Chondrocyte (in vitro differentiated cells): ENCODE results near the gene TBXA2R. TPM values are rescaled to one million over a fixed set of nuclear protein-coding genes. Genes with fewer than 3 reads are reported as not detected.

Experiments
- DNase-seq: peaks from one replicate; pipeline ENCODE4 v3.0.0; 2021; ENCODE audit warnings: mixed read lengths, low spot score
- H3K27ac Mint-ChIP-seq: one replicate; pipeline ENCODE4 v1.8.0; 2021; ENCODE audit warnings: mild to moderate bottlenecking, moderate library complexity, mixed read lengths; ENCODE audit not compliant: unreplicated experiment
- H3K27me3 Mint-ChIP-seq: 2 replicates; pipeline ENCODE4 v1.8.0; 2021; ENCODE audit warnings: low read depth, mixed read lengths
- H3K36me3 Mint-ChIP-seq: 2 replicates; pipeline ENCODE4 v1.8.0; 2021; ENCODE audit warnings: low read depth, mixed read lengths
- H3K4me1 Mint-ChIP-seq: 2 replicates; pipeline ENCODE4 v1.8.0; 2021; ENCODE audit warnings: low read depth, mild to moderate bottlenecking, mixed read lengths
- H3K4me3 Mint-ChIP-seq: one replicate; pipeline ENCODE4 v1.8.0; 2021; ENCODE audit warnings: mild to moderate bottlenecking, moderate library complexity, mixed read lengths; ENCODE audit not compliant: unreplicated experiment
- H3K9me3 Mint-ChIP-seq: 2 replicates; pipeline ENCODE4 v1.8.0; 2021; ENCODE audit warnings: low read depth, mixed read lengths
- CTCF ChIP-seq: fragments of 200-600 bp; sonication (generic); IDR thresholded peaks from 2 replicates; pipeline ENCODE4 v1.5.0; 2021; ENCODE audit warnings: antibody characterized with exemption, mild to moderate bottlenecking, moderate library complexity
- total RNA-seq: library from RNA; stranded (reverse); gene quantifications from 3 replicates; pipeline ENCODE4 v1.2.1, GENCODE V29; 2021

The TBXA2R gene
- total RNA-seq, 1 donor from 2014 or later = 5.8 TPM

GRCh38 chr19:3642987-3643673 lies 36.5 kb upstream of the TBXA2R start:
- no peaks in the 10 kb centered on the region for H3K4me1 Mint-ChIP-seq
- peaks cover 15% of the 10 kb centered on the region for H3K36me3 Mint-ChIP-seq
- TF ChIP-seq CTCF = no peak
- H3K27ac Mint-ChIP-seq = no peak overlapping the region
- no peak overlapping the region for H3K4me3 Mint-ChIP-seq
- H3K27me3 Mint-ChIP-seq = no peaks in the 10 kb centered on the region
- no peaks in the 10 kb centered on the region for H3K9me3 Mint-ChIP-seq
- DNase-seq = no peak

GRCh38 chr19:3642296-3642695 lies 35.6 kb upstream of the TBXA2R start:
- TF ChIP-seq CTCF = no peak
- Mint-ChIP-seq H3K36me3 (peaks cover 15% of the 10 kb centered on the region), H3K27me3 (no peaks in the 10 kb centered on the region), H3K4me1 (no peaks in the 10 kb centered on the region), H3K9me3 (no peaks in the 10 kb centered on the region), H3K4me3 (no peak overlapping the region), H3K27ac (no peak overlapping the region)
- no peak for DNase-seq

GRCh38 chr19:3641515-3642269 lies 35.0 kb upstream of the TBXA2R start:
- Mint-ChIP-seq H3K27me3 (no peaks in the 10 kb centered on the region), H3K4me1 (no peaks in the 10 kb centered on the region), H3K4me3 (no peak overlapping the region), H3K36me3 (peaks cover 15% of the 10 kb centered on the region), H3K27ac (no peak overlapping the region), H3K9me3 (no peaks in the 10 kb centered on the region)
- no peak for DNase-seq
- no peak for TF ChIP-seq CTCF

GRCh38 chr19:3639479-3639878 lies 32.8 kb upstream of the TBXA2R start:
- Mint-ChIP-seq H3K9me3 (no peaks in the 10 kb centered on the region), H3K4me1 (no peaks in the 10 kb centered on the region), H3K27me3 (no peaks in the 10 kb centered on the region), H3K27ac (no peak overlapping the region), H3K4me3 (no peak overlapping the region), H3K36me3 (peaks cover 11% of the 10 kb centered on the region)
- no peak for DNase-seq
- TF ChIP-seq CTCF = no peak

- no peaks in the 10 kb centered on the region for H3K27me3 Mint-ChIP-seq
- TF ChIP-seq CTCF = no peak
- H3K4me1 Mint-ChIP-seq = no peaks in the 10 kb centered on the region
- H3K27ac Mint-ChIP-seq = no peak overlapping the region
- H3K9me3 Mint-ChIP-seq = no peaks in the 10 kb centered on the region
- H3K36me3 Mint-ChIP-seq = peaks cover 11% of the 10 kb centered on the region
- no peak overlapping the region for H3K4me3 Mint-ChIP-seq
- no peak for DNase-seq
Observed at GRCh38 chr19:3638208-3639193, 31.8 kb upstream of the TBXA2R start.
